H1 (cell line): Measurements from ENCODE around the gene FHIT. TPM values are rescaled to one million over a fixed set of nuclear protein-coding genes. Genes with fewer than 3 reads are reported as not detected.

Experiments used
- CTCF ChIA-PET: fragments of 300-600 bp; sonication (Branson Sonifier 250); formaldehyde crosslinking; loops from one replicate; lab custom pipeline; 2021; ENCODE audit not compliant: partially characterized antibody; lab: Charles Lee
- POLR2A ChIA-PET: fragments of 300-600 bp; sonication (Branson Sonifier 250); formaldehyde crosslinking; loops from one replicate; lab custom pipeline; 2021; ENCODE audit warnings: inconsistent platforms; ENCODE audit not compliant: partially characterized antibody; lab: Charles Lee
- DNase-seq, 2 experiments: peaks; one replicate each; pipeline versions ENCODE4 v3.0.0 to v3.0.0-alpha.2; 2010 to 2022; ENCODE audit warnings: low spot score in 2 of 2, low read depth in 1 of 2, mixed read lengths in 1 of 2
- FAIRE-seq: peaks from 2 replicates; lab custom pipeline; 2011; peaks lifted over from hg19 to GRCh38; lab: Jason Lieb, UNC
- H2AFZ ChIP-seq: 2 replicates; pipeline ENCODE4 v1.8.1; 2012; ENCODE audit warnings: low read length, inconsistent platforms
- H2AK5ac ChIP-seq: 2 replicates; pipeline ENCODE4 v1.6.1; 2013; ENCODE audit warnings: low read depth, low read length
- H2BK120ac ChIP-seq: replicated peaks from 2 replicates; pipeline ENCODE3; 2013; ENCODE audit warnings: low read depth, low read length, inconsistent platforms
- H2BK12ac ChIP-seq: 2 replicates; pipeline ENCODE4 v1.6.1; 2013; ENCODE audit warnings: low read depth, low read length
- H2BK15ac ChIP-seq: 2 replicates; pipeline ENCODE4 v1.6.1; 2013; ENCODE audit warnings: low read length
- H2BK20ac ChIP-seq: 2 replicates; pipeline ENCODE4 v1.6.1; 2013; ENCODE audit warnings: low read length
- H2BK5ac ChIP-seq: 2 replicates; pipeline ENCODE4 v1.6.1; 2013; ENCODE audit warnings: low read depth, low read length
- H3K14ac ChIP-seq: 2 replicates; pipeline ENCODE4 v1.6.1; 2013; ENCODE audit warnings: inconsistent platforms; ENCODE audit not compliant: insufficient read length
- H3K18ac ChIP-seq: 2 replicates; pipeline ENCODE4 v1.6.1; 2013; ENCODE audit warnings: low read length; ENCODE audit errors: extremely low read depth
- H3K23ac ChIP-seq: 2 replicates; pipeline ENCODE4 v1.6.1; 2013; ENCODE audit warnings: inconsistent platforms; ENCODE audit not compliant: insufficient read length
- H3K23me2 ChIP-seq: 2 replicates; pipeline ENCODE4 v1.6.1; 2013; ENCODE audit warnings: low read depth, low read length
- H3K27ac ChIP-seq: 2 replicates; pipeline ENCODE4 v1.6.1; 2011; ENCODE audit warnings: low read depth, low read length, inconsistent platforms
- H3K27me3 ChIP-seq, 4 experiments: replicated peaks in 1 of 4; 1 replicate in 1 of 4; 2 replicates in 3 of 4; pipeline versions ENCODE4 v1.6.1 to v1.8.1; 2011 to 2013; ENCODE audit warnings: low read length in 3 of 4, mild to moderate bottlenecking in 3 of 4, inconsistent platforms in 2 of 4, mixed read lengths in 2 of 4, moderate library complexity in 1 of 4; ENCODE audit not compliant: control insufficient read depth in 3 of 4, insufficient read depth in 3 of 4; ENCODE audit errors: extremely low read depth in 1 of 4
- H3K36me3 ChIP-seq, 4 experiments: 2 replicates each; pipeline versions ENCODE4 v1.6.1 to v1.8.1; 2011 to 2013; ENCODE audit warnings: mild to moderate bottlenecking in 4 of 4, low read length in 3 of 4, moderate library complexity in 2 of 4, control low read depth in 1 of 4, inconsistent platforms in 1 of 4; ENCODE audit not compliant: insufficient read depth in 4 of 4, control insufficient read depth in 2 of 4
- H3K4ac ChIP-seq: replicated peaks from 2 replicates; pipeline ENCODE3; 2013; ENCODE audit warnings: low read length, low read depth, mixed read lengths, inconsistent platforms; ENCODE audit not compliant: insufficient read length
- H3K4me1 ChIP-seq, 4 experiments: replicated peaks in 1 of 4; 1 replicate in 1 of 4; 2 replicates in 3 of 4; pipeline versions ENCODE4 v1.6.1 to v1.8.1; 2011 to 2013; ENCODE audit warnings: low read length in 3 of 4, inconsistent platforms in 2 of 4, mixed read lengths in 1 of 4; ENCODE audit not compliant: insufficient read depth in 4 of 4, control insufficient read depth in 3 of 4
- H3K4me2 ChIP-seq, 2 experiments: 2 replicates each; pipeline versions ENCODE4 v1.6.1 to v1.8.1; 2011 to 2013; ENCODE audit warnings: low read depth in 2 of 2, low read length in 2 of 2, control low read depth in 1 of 2, inconsistent platforms in 1 of 2, mild to moderate bottlenecking in 1 of 2; ENCODE audit not compliant: insufficient read depth in 1 of 2
- H3K4me3 ChIP-seq, 4 experiments: fragments of 200-600, 300-600 bp in 1 of 4; sonication (generic), shearing (Covaris generic), sonication (Bioruptor Twin) in 1 of 4; 2 replicates each; pipeline versions ENCODE4 v1.5.1 to v1.8.1; 2011 to 2016; ENCODE audit warnings: low read length in 4 of 4, low read depth in 3 of 4, control low read depth in 2 of 4, inconsistent platforms in 2 of 4, mild to moderate bottlenecking in 2 of 4, mixed read lengths in 1 of 4, moderate library complexity in 1 of 4; ENCODE audit not compliant: insufficient read depth in 2 of 4; ENCODE audit errors: extremely low read depth in 1 of 4
- H3K56ac ChIP-seq: replicated peaks from 2 replicates; pipeline ENCODE3; 2013; ENCODE audit warnings: low read depth, mild to moderate bottlenecking, mixed read lengths, low read length, inconsistent platforms; ENCODE audit not compliant: insufficient read length
- H3K79me1 ChIP-seq: 2 replicates; pipeline ENCODE4 v1.6.1; 2013; ENCODE audit warnings: low read depth, low read length, control low read depth
- H3K79me2 ChIP-seq, 2 experiments: 2 replicates each; pipeline versions ENCODE4 v1.6.1 to v1.8.1; 2012 to 2013; ENCODE audit warnings: low read length in 2 of 2, mild to moderate bottlenecking in 2 of 2, inconsistent platforms in 1 of 2; ENCODE audit not compliant: insufficient read depth in 2 of 2, control insufficient read depth in 1 of 2
- H3K9ac ChIP-seq, 4 experiments: replicated peaks in 1 of 4; 1 replicate in 1 of 4; 2 replicates in 3 of 4; pipeline versions ENCODE4 v1.6.1 to v1.8.1; 2011 to 2013; ENCODE audit warnings: low read depth in 3 of 4, low read length in 3 of 4, control low read depth in 2 of 4, mild to moderate bottlenecking in 2 of 4, moderate library complexity in 2 of 4, inconsistent platforms in 1 of 4; ENCODE audit errors: extremely low read depth in 1 of 4
- H3K9me3 ChIP-seq, 2 experiments: 2 replicates each; pipeline versions ENCODE4 v1.6.1 to v1.8.1; 2012 to 2013; ENCODE audit warnings: mild to moderate bottlenecking in 2 of 2, moderate library complexity in 2 of 2, control low read depth in 1 of 2, inconsistent platforms in 1 of 2, low read depth in 1 of 2, low read length in 1 of 2, mixed read lengths in 1 of 2; ENCODE audit not compliant: insufficient read depth in 2 of 2
- H4K20me1 ChIP-seq, 2 experiments: replicated peaks in 1 of 2; 2 replicates each; pipeline versions ENCODE3 to v1.8.1; 2011 to 2013; ENCODE audit warnings: inconsistent platforms in 2 of 2, low read length in 2 of 2, mild to moderate bottlenecking in 1 of 2; ENCODE audit not compliant: insufficient read depth in 2 of 2, control insufficient read depth in 1 of 2
- H4K5ac ChIP-seq: 2 replicates; pipeline ENCODE4 v1.6.1; 2013; ENCODE audit warnings: low read length, low read depth, mixed read lengths, inconsistent platforms; ENCODE audit not compliant: insufficient read length
- H4K8ac ChIP-seq: 2 replicates; pipeline ENCODE4 v1.8.0; 2013; ENCODE audit warnings: mild to moderate bottlenecking, moderate library complexity, low read length, inconsistent platforms; ENCODE audit not compliant: insufficient read depth; ENCODE audit errors: extremely low read depth
- H4K91ac ChIP-seq: replicated peaks from 2 replicates; pipeline ENCODE3; 2013; ENCODE audit warnings: low read length, mixed read lengths, inconsistent platforms; ENCODE audit not compliant: insufficient read length
- EGR1 ChIP-seq: IDR thresholded peaks from 2 replicates; pipeline ENCODE4 v1.6.1; 2011; ENCODE audit warnings: low read depth, low read length, borderline replicate concordance
- GTF2F1 ChIP-seq: IDR thresholded peaks from 2 replicates; pipeline ENCODE4 v1.6.1; 2012; ENCODE audit warnings: low read depth, low read length, improper control_type of control experiment, borderline replicate concordance
- HDAC6 ChIP-seq: IDR thresholded peaks from one replicate; pipeline ENCODE4 v1.7.1; 2012; ENCODE audit warnings: low read depth, mild to moderate bottlenecking, inconsistent platforms, low read length, moderate library complexity
- NANOG ChIP-seq: IDR thresholded peaks from 2 replicates; pipeline ENCODE4 v1.6.1; 2011; ENCODE audit warnings: low read length, low read depth, mild to moderate bottlenecking, inconsistent platforms; ENCODE audit not compliant: insufficient read depth, poor library complexity, severe bottlenecking
- NRF1 ChIP-seq: IDR thresholded peaks from 2 replicates; pipeline ENCODE4 v1.6.1; 2011; ENCODE audit warnings: mild to moderate bottlenecking, low read depth, low read length, improper control_type of control experiment
- POU5F1 ChIP-seq: IDR thresholded peaks from 2 replicates; pipeline ENCODE4 v1.6.1; 2011; ENCODE audit warnings: low read depth, mild to moderate bottlenecking, low read length, moderate library complexity
- SIRT6 ChIP-seq: IDR thresholded peaks from one replicate; pipeline ENCODE4 v1.7.1; 2012; ENCODE audit warnings: low read length, inconsistent platforms
- SP2 ChIP-seq: IDR thresholded peaks from 2 replicates; pipeline ENCODE4 v1.6.1; 2012; ENCODE audit warnings: mild to moderate bottlenecking, low read length, inconsistent platforms
- WGBS, 2 experiments: shearing (Covaris generic) in 1 of 2; methylation state at CpG; one replicate each; pipeline versions ENCODE4 v1.1.6 to v1.1.7; 2013 to 2015; ENCODE audit warnings: low lambda C conversion rate in 2 of 2, mixed read lengths in 2 of 2, inconsistent platforms in 1 of 2, low coverage in 1 of 2, missing lambda C conversion rate in 1 of 2; ENCODE audit not compliant: insufficient replicate concordance in 2 of 2, insufficient coverage in 1 of 2, insufficient read length in 1 of 2; ENCODE audit errors: extremely low coverage in 1 of 2, missing lambda C conversion rate in 1 of 2; 5-methylcytosine and 5-hydroxymethylcytosine counted together
- polyA plus RNA-seq, 7 experiments: library from polyadenylated mRNA; depleted of rRNA in 3 of 7; stranded (reverse) in 5 of 7; unstranded in 2 of 7; fragments of >200 nt in 5 of 7; fragments of 200-250 nt in 2 of 7; gene quantifications; 1 replicate in 5 of 7; 2 replicates in 1 of 7; 4 replicates in 1 of 7; pipeline versions ENCODE4 v1.2.1 to v1.2.3, GENCODE V29; 2011 to 2013; ENCODE audit warnings: missing spikeins in 2 of 7, mixed read lengths in 2 of 7
- total RNA-seq: library from RNA; stranded (reverse); fragmentation: NEBNext Ultra II Directional; extraction: Animal tissue kit (Norgen Biotek cat#: 25700); gene quantifications from 2 replicates; pipeline ENCODE4 v1.2.1, GENCODE V29; 2021

FHIT gene
- total and polyA plus RNA-seq, 2 of the 8 experiments (the other 6 are each of a cell fraction or from before 2014, with no cell fraction given): 1.2 to 3.2 TPM

DNA sequence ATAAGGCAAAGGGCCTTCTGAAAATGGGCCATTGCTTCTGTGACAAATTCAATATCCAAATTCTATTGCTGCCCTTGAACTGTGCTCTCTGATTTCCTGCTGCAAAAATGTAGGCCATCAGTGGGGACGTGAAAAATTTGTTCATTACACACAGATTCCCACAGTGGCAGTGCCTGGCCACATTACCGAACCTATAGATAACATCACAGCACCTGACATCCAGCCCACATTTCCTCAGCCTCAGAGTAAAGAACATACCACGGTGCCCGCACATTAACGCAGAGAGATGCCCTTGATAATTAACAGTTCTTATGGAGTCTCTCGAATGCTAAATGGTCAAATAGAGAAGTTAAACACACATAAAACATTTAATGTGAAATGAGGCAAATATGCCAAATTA is 1269.9 kb downstream of the FHIT start:
- no peak overlapping the region for H2BK12ac ChIP-seq
- H2BK20ac ChIP-seq: no peak overlapping the region
- FAIRE-seq (no peak), DNase-seq (no peak)
- H3K9ac ChIP-seq: no peak overlapping the region
- no peak overlapping the region for H4K91ac ChIP-seq
- ChIA-PET POLR2A (no interaction called here), CTCF (interaction anchor here (0.6 to 1.5 kb wide), 3 partner anchors 13 to 400 kb away, joined by 3 to 6 read pairs (median 3); no protein-coding TSS in a partner anchor)
- no peak overlapping the region for H3K23ac ChIP-seq
- no peaks in the 10 kb centered on the region for H3K4me1 ChIP-seq
- H3K4me3 ChIP-seq: no peak overlapping the region
- H3K23me2 ChIP-seq: no peaks in the 10 kb centered on the region
- H3K79me1 ChIP-seq: no peaks in the 10 kb centered on the region
- H3K4me2 ChIP-seq: no peak overlapping the region
- no peak overlapping the region for H4K8ac ChIP-seq
- H3K36me3 ChIP-seq: no peaks in the 10 kb centered on the region
- H4K20me1 ChIP-seq: no peaks in the 10 kb centered on the region
- H3K27ac ChIP-seq: no peak overlapping the region
- no peak overlapping the region for H3K14ac ChIP-seq
- no peak overlapping the region for H3K56ac ChIP-seq
- H3K27me3 ChIP-seq: no peaks in the 10 kb centered on the region
- no peak overlapping the region for H3K4ac ChIP-seq
- H3K79me2 ChIP-seq: no peaks in the 10 kb centered on the region
- H3K18ac ChIP-seq: no peak overlapping the region
- H2BK120ac ChIP-seq: no peak overlapping the region
- H4K5ac ChIP-seq: no peak overlapping the region
- WGBS, 2 experiments: 86% methylated on average over 6 of the region's 6 CpGs; no CpG with 5 or more reads in 1 of the 2 experiments
- no peak overlapping the region for H2AK5ac ChIP-seq
- H2BK5ac ChIP-seq: no peak overlapping the region
- H2BK15ac ChIP-seq: no peak overlapping the region
- TF ChIP-seq SP2: no peak
- no peak for TF ChIP-seq GTF2F1
- no peak for TF ChIP-seq EGR1
- TF ChIP-seq POU5F1: no peak
- TF ChIP-seq NANOG: no peak
- TF ChIP-seq SIRT6: no peak
- TF ChIP-seq HDAC6: no peak
- TF ChIP-seq NRF1: no peak
- H3K9me3 ChIP-seq: no peaks in the 10 kb centered on the region
- no peak overlapping the region for H2AFZ ChIP-seq
